IMR-90 (cell line): ENCODE data around the gene RNPEPL1. TPM values are rescaled to one million over a fixed set of nuclear protein-coding genes. Genes with fewer than 3 reads are reported as not detected.

Experiments used
- ATAC-seq: fragments of 200-7000 bp; cut with Tn5 transposase; 2 replicates; pipeline ENCODE4 v1.9.1; 2020; ENCODE audit warnings: low read depth, mild to moderate bottlenecking, moderate library complexity
- BruUV-seq: library from RNA; stranded (reverse); fragments of 400-500 nt; replicated peaks from 2 replicates; lab custom pipeline; 2021; lab: Mats Ljungman, UMichigan
- CTCF ChIA-PET: fragments of 300-600 bp; formaldehyde crosslinking; extraction: SDS; loops from one replicate; lab custom pipeline; 2021; ENCODE audit warnings: antibody characterized with exemption; lab: Yijun Ruan, JAX
- POLR2A ChIA-PET: fragments of 300-600 bp; sonication (Branson Sonifier 250); formaldehyde crosslinking; loops from one replicate; lab custom pipeline; 2022; ENCODE audit warnings: antibody characterized with exemption; ENCODE audit not compliant: unreplicated experiment; lab: Charles Lee
- DNase-seq: peaks from one replicate; pipeline ENCODE4 v3.0.0; 2013
- H2AFZ ChIP-seq: replicated peaks from 2 replicates; pipeline ENCODE3; 2013; ENCODE audit warnings: low read length, mild to moderate bottlenecking; ENCODE audit not compliant: poor library complexity
- H2AK5ac ChIP-seq: 2 replicates; pipeline ENCODE4 v1.6.1; 2013; ENCODE audit warnings: low read depth, low read length, inconsistent platforms
- H2AK9ac ChIP-seq: replicated peaks from 2 replicates; pipeline ENCODE3; 2013; ENCODE audit warnings: mild to moderate bottlenecking, low read depth, low read length, moderate library complexity; ENCODE audit not compliant: poor library complexity
- H2BK120ac ChIP-seq: 2 replicates; pipeline ENCODE4 v1.6.1; 2013; ENCODE audit warnings: low read depth, low read length, inconsistent platforms
- H2BK15ac ChIP-seq: 3 replicates; pipeline ENCODE4 v1.6.1; 2013; ENCODE audit warnings: low read depth, low read length, inconsistent platforms
- H2BK20ac ChIP-seq: 2 replicates; pipeline ENCODE4 v1.6.1; 2013; ENCODE audit warnings: low read depth, mild to moderate bottlenecking, inconsistent platforms, low read length, moderate library complexity
- H2BK5ac ChIP-seq: 2 replicates; pipeline ENCODE4 v1.6.1; 2013; ENCODE audit warnings: mild to moderate bottlenecking, low read depth, low read length, inconsistent platforms; ENCODE audit not compliant: poor library complexity, severe bottlenecking
- H3K14ac ChIP-seq: replicated peaks from 2 replicates; pipeline ENCODE4 v1.6.1; 2013; ENCODE audit warnings: low read depth, low read length, inconsistent platforms
- H3K18ac ChIP-seq: 2 replicates; pipeline ENCODE4 v1.6.1; 2013; ENCODE audit warnings: low read depth, low read length, control low read depth
- H3K23ac ChIP-seq: 2 replicates; pipeline ENCODE4 v1.6.1; 2013; ENCODE audit warnings: low read depth, low read length, inconsistent platforms
- H3K27ac ChIP-seq: 2 replicates; pipeline ENCODE4 v1.5.1; 2013; ENCODE audit warnings: mild to moderate bottlenecking, control low read depth, low read length; ENCODE audit not compliant: insufficient read depth
- H3K27me3 ChIP-seq: 2 replicates; pipeline ENCODE4 v1.6.1; 2013; ENCODE audit warnings: low read length; ENCODE audit not compliant: control insufficient read depth, insufficient read depth
- H3K36me3 ChIP-seq: 2 replicates; pipeline ENCODE4 v1.6.1; 2013; ENCODE audit warnings: low read length, mixed read lengths; ENCODE audit not compliant: control insufficient read depth, insufficient read depth
- H3K4ac ChIP-seq: 2 replicates; pipeline ENCODE4 v1.6.1; 2013; ENCODE audit warnings: low read depth, low read length, inconsistent platforms
- H3K4me1 ChIP-seq: 2 replicates; pipeline ENCODE4 v1.6.1; 2013; ENCODE audit warnings: low read length, mixed read lengths; ENCODE audit not compliant: control insufficient read depth, insufficient read depth
- H3K4me2 ChIP-seq: 2 replicates; pipeline ENCODE4 v1.6.1; 2013; ENCODE audit warnings: low read depth, mild to moderate bottlenecking, control low read depth, low read length, moderate library complexity
- H3K4me3 ChIP-seq: 2 replicates; pipeline ENCODE4 v1.5.1; 2013; ENCODE audit warnings: low read depth, mild to moderate bottlenecking, control low read depth, low read length, moderate library complexity; ENCODE audit not compliant: insufficient read depth
- H3K56ac ChIP-seq: 2 replicates; pipeline ENCODE4 v1.6.1; 2013; ENCODE audit warnings: low read length, inconsistent platforms; ENCODE audit not compliant: insufficient read depth; ENCODE audit errors: extremely low read depth
- H3K79me1 ChIP-seq, 2 experiments: 2 replicates each; pipeline ENCODE4 v1.6.1; 2013; ENCODE audit warnings: low read length in 2 of 2, inconsistent platforms in 1 of 2, low read depth in 1 of 2
- H3K9ac ChIP-seq: 2 replicates; pipeline ENCODE4 v1.6.1; 2013; ENCODE audit warnings: low read depth, low read length, control low read depth
- H3K9me1 ChIP-seq: 2 replicates; pipeline ENCODE4 v1.6.1; 2013; ENCODE audit warnings: low read length, inconsistent platforms; ENCODE audit not compliant: insufficient read depth
- H3K9me3 ChIP-seq: 2 replicates; pipeline ENCODE4 v1.6.1; 2013; ENCODE audit warnings: low read length; ENCODE audit not compliant: control insufficient read depth, insufficient read depth
- H4K20me1 ChIP-seq: 2 replicates; pipeline ENCODE4 v1.6.1; 2013; ENCODE audit warnings: low read length, inconsistent platforms; ENCODE audit not compliant: insufficient read depth
- H4K5ac ChIP-seq: 2 replicates; pipeline ENCODE4 v1.6.1; 2013; ENCODE audit warnings: mild to moderate bottlenecking, low read depth, low read length, control low read depth
- H4K8ac ChIP-seq, 2 experiments: 2 replicates each; pipeline ENCODE4 v1.6.1; 2013; ENCODE audit warnings: low read depth in 2 of 2, low read length in 2 of 2, control low read depth in 1 of 2, inconsistent platforms in 1 of 2
- H4K91ac ChIP-seq: 2 replicates; pipeline ENCODE4 v1.6.1; 2013; ENCODE audit warnings: low read depth, low read length, inconsistent platforms; ENCODE audit not compliant: insufficient read depth
- BHLHE40 ChIP-seq: fragments of 150-350 bp; IDR thresholded peaks from 2 replicates; pipeline ENCODE4 v1.6.1; 2016; ENCODE audit warnings: mild to moderate bottlenecking, low read depth, low read length
- CEBPB ChIP-seq: IDR thresholded peaks from 2 replicates; pipeline ENCODE4 v1.6.1; 2012; ENCODE audit warnings: low read depth, low read length, improper control_type of control experiment
- CHD1 ChIP-seq: IDR thresholded peaks from 2 replicates; pipeline ENCODE4 v1.6.1; 2012; ENCODE audit warnings: low read depth, low read length, improper control_type of control experiment
- FOS ChIP-seq: fragments of 150-350 bp; IDR thresholded peaks from 2 replicates; pipeline ENCODE4 v1.6.1; 2016; ENCODE audit warnings: low read depth, low read length
- MAFK ChIP-seq: IDR thresholded peaks from 2 replicates; pipeline ENCODE4 v1.6.1; 2012; ENCODE audit warnings: low read depth, low read length, improper control_type of control experiment
- MAZ ChIP-seq: IDR thresholded peaks from 2 replicates; pipeline ENCODE4 v1.6.1; 2012; ENCODE audit warnings: low read depth, mild to moderate bottlenecking, low read length, improper control_type of control experiment, moderate library complexity, borderline replicate concordance
- MXI1 ChIP-seq: IDR thresholded peaks from 2 replicates; pipeline ENCODE4 v1.6.1; 2012; ENCODE audit warnings: low read depth, mild to moderate bottlenecking, low read length, moderate library complexity, borderline replicate concordance
- NFE2L2 ChIP-seq: fragments of 150-350 bp; IDR thresholded peaks from 2 replicates; pipeline ENCODE4 v1.6.1; 2016; ENCODE audit warnings: low read depth, mild to moderate bottlenecking, low read length
- POLR2A ChIP-seq: IDR thresholded peaks from 2 replicates; pipeline ENCODE4 v1.6.1; 2012; ENCODE audit warnings: mild to moderate bottlenecking, low read depth, low read length
- RAD21 ChIP-seq: IDR thresholded peaks from 2 replicates; pipeline ENCODE4 v1.6.1; 2012; ENCODE audit warnings: low read length, improper control_type of control experiment
- RCOR1 ChIP-seq: IDR thresholded peaks from 2 replicates; pipeline ENCODE4 v1.6.1; 2012; ENCODE audit warnings: mild to moderate bottlenecking, low read length, improper control_type of control experiment; ENCODE audit not compliant: insufficient replicate concordance
- RFX5 ChIP-seq: IDR thresholded peaks from 2 replicates; pipeline ENCODE4 v1.8.0; 2012; ENCODE audit warnings: low read depth, mild to moderate bottlenecking, low read length, moderate library complexity
- SMC3 ChIP-seq: fragments of 150-350 bp; IDR thresholded peaks from 2 replicates; pipeline ENCODE4 v1.6.1; 2016; ENCODE audit warnings: low read depth, mild to moderate bottlenecking, antibody characterized with exemption, low read length, moderate library complexity
- USF2 ChIP-seq: fragments of 150-350 bp; IDR thresholded peaks from 2 replicates; pipeline ENCODE4 v1.6.1; 2017; ENCODE audit warnings: mild to moderate bottlenecking, antibody characterized with exemption, low read length, low read depth
- WGBS, 2 experiments: methylation state at CpG; one replicate each; pipeline versions ENCODE4 v1.1.5 to v1.1.7; 2013; ENCODE audit warnings: missing lambda C conversion rate in 2 of 2; ENCODE audit not compliant: insufficient read length in 1 of 2; ENCODE audit errors: extremely low coverage in 2 of 2; 5-methylcytosine and 5-hydroxymethylcytosine counted together
- dilution Hi-C: fragments of 300-500 bp; cut with HindIII; formaldehyde crosslinking; loops from one replicate; pipeline ENCODE4 v1.14.3; 2018; ENCODE audit warnings: low sequenced_read_pairs; ENCODE audit not compliant: unreplicated experiment
- in situ Hi-C: fragments of 300-500 bp; cut with MboI; formaldehyde crosslinking; loops from 3 replicates; pipeline ENCODE4 v1.14.3; 2019; ENCODE audit warnings: low sequenced_read_pairs, inconsistent platforms, mixed read lengths
- intact Hi-C: fragments of 100-400 bp; cut with micrococcal nuclease; formaldehyde crosslinking; loops from 2 replicates; pipeline ENCODE4 v1.10.0; 2022
- polyA plus RNA-seq, 3 experiments: library from polyadenylated mRNA; depleted of rRNA; stranded (reverse); fragments of >200 nt; gene quantifications; 2 replicates each; pipeline ENCODE4 v1.2.3, GENCODE V29; 2012; ENCODE audit warnings: low replicate concordance in 1 of 3
- total RNA-seq: library from RNA; depleted of rRNA; stranded (reverse); fragments of >200 nt; gene quantifications from 2 replicates; pipeline ENCODE4 v1.2.3, GENCODE V29; 2012
- TF ChIP-seq, protein P1 (sequence below): fragments of 150-350 bp; IDR thresholded peaks from 2 replicates; pipeline ENCODE4 v1.6.1; 2016; ENCODE audit warnings: low read depth, mild to moderate bottlenecking, low read length, moderate library complexity, borderline replicate concordance
- TF ChIP-seq, protein P2 (sequence below): conservative IDR thresholded peaks from 2 replicates; pipeline ENCODE4 v1.5.1; 2012; ENCODE audit warnings: mild to moderate bottlenecking, low read depth, low read length, improper control_type of control experiment

Gene RNPEPL1
- total and polyA plus RNA-seq, 2 of the 4 experiments (the other 2 are of a cell fraction) = 3.8 to 18.7 TPM

- Histone ChIP-seq H2BK20ac (no peak overlapping the region), H3K14ac (no peak overlapping the region), H3K27ac (no peak overlapping the region), H2BK15ac (no peak overlapping the region), H3K9ac (no peak overlapping the region), H3K9me3 (no peaks in the 10 kb centered on the region; the same call in none of the 2 replicates), H3K4me3 (no peak overlapping the region), H2AK9ac (no peak overlapping the region), H3K56ac (no peak overlapping the region), H3K4me1 (no peaks in the 10 kb centered on the region), H3K79me1 (no peaks in the 10 kb centered on the region), H2AK5ac (no peak overlapping the region), H3K4ac (no peak overlapping the region), H4K91ac (no peak overlapping the region), H2BK120ac (no peak overlapping the region), H2AFZ (no peak overlapping the region), H4K5ac (no peak overlapping the region), H3K18ac (no peak overlapping the region), H4K8ac (no peak overlapping the region), H2BK5ac (no peak overlapping the region), H3K9me1 (no peaks in the 10 kb centered on the region), H3K4me2 (no peak overlapping the region), H3K27me3 (no peaks in the 10 kb centered on the region), H4K20me1 (no peaks in the 10 kb centered on the region), H3K23ac (no peak overlapping the region), H3K36me3 (no peaks in the 10 kb centered on the region)
- DNase-seq = no peak
- BruUV-seq = no TSS peak
- intact Hi-C loops (no loop called here), dilution Hi-C loops (no loop called here), in situ Hi-C loops (no loop called here)
- POLR2A ChIA-PET = no interaction called here
- WGBS, 2 experiments = 83% methylated on average over 2 of the region's 6 CpGs; no CpG with 5 or more reads in 1 of the 2 experiments
- CTCF ChIA-PET = no interaction called here
- TF ChIP-seq RAD21 (no peak), FOS (no peak), USF2 (no peak), MXI1 (no peak), POLR2A (no peak), NFE2L2 (no peak), RCOR1 (no peak), BHLHE40 (no peak), SMC3 (no peak), CHD1 (no peak), MAFK (no peak), CEBPB (no peak), MAZ (no peak), RFX5 (no peak)
- TF ChIP-seq, protein P1, sequence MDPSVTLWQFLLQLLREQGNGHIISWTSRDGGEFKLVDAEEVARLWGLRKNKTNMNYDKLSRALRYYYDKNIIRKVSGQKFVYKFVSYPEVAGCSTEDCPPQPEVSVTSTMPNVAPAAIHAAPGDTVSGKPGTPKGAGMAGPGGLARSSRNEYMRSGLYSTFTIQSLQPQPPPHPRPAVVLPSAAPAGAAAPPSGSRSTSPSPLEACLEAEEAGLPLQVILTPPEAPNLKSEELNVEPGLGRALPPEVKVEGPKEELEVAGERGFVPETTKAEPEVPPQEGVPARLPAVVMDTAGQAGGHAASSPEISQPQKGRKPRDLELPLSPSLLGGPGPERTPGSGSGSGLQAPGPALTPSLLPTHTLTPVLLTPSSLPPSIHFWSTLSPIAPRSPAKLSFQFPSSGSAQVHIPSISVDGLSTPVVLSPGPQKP = no peak
- TF ChIP-seq, protein P2, sequence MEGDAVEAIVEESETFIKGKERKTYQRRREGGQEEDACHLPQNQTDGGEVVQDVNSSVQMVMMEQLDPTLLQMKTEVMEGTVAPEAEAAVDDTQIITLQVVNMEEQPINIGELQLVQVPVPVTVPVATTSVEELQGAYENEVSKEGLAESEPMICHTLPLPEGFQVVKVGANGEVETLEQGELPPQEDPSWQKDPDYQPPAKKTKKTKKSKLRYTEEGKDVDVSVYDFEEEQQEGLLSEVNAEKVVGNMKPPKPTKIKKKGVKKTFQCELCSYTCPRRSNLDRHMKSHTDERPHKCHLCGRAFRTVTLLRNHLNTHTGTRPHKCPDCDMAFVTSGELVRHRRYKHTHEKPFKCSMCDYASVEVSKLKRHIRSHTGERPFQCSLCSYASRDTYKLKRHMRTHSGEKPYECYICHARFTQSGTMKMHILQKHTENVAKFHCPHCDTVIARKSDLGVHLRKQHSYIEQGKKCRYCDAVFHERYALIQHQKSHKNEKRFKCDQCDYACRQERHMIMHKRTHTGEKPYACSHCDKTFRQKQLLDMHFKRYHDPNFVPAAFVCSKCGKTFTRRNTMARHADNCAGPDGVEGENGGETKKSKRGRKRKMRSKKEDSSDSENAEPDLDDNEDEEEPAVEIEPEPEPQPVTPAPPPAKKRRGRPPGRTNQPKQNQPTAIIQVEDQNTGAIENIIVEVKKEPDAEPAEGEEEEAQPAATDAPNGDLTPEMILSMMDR = no peak
- ATAC-seq = no peak
Measured at GRCh38 chr2:240618776-240619175, 50.5 kb downstream of the RNPEPL1 start.
